Measurements from ENCODE around the gene ART5.
"Not testable (repeated sequence)": the region's sequence is repeated elsewhere in the genome, so short reads cannot be mapped to it uniquely, and the experiment has no call there.

The ART5 gene

DNA sequence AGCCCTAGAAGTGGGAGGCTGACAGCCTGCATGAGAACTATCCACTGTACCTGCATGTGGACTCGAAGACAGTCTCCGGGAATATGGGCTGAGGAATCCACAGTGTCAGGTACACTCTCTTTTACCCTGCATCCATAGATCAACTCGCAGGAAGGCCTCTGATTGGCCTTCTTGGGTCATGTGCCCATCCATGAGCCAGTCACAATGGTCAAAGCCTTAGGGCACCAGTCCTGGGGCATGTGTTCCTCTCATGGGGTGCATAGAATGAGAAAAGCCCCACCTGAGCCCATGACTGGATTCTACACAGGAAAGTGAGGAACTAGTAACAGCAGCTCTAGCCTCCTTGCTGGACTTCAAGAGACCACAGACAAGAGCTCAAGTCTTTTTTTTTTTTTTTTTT, 13.8 kb upstream of the ART5 start:
- no peak for DNase-seq

DNA sequence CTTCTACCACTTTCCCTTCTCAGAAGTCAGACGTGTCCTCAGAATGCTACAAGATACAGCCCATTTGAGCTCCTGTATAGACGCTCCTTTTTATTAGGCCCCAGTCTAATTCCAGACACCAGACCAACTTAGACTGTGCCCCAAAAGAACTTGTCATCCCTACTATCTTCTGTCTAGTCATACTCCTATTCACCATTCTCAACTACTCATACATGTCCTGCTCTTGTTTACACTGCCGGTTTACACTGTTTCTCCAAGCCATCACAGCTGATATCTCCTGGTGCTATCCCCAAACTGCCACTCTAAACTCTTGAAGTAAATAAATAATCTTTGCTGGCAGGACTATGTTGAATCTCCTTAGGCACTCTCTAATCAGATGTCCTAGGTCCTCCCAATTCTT, 10.7 kb upstream of the ART5 start:
- not testable (repeated sequence) for DNase-seq

DNA sequence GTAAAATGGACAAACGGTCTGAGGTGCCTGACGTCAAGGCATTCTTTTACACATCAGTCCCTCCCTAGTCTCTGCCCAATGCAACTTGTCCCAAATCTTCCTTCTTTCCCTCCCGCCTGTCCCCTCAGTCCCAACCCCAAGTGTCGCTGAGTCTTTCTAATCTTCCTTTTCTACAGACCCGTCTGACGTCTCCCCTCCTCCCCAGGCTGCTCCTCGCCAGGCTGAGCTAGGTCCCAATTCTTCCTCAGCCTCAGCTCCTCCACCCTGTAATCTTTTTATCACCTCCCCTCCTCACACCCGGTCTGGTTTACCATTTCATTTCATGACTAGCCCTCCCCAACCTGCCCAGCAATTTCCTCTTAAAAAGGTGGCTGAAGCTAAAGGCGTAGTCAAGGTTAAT, 7.6 kb upstream of the ART5 start:
- DNase-seq = not testable (repeated sequence)

DNA sequence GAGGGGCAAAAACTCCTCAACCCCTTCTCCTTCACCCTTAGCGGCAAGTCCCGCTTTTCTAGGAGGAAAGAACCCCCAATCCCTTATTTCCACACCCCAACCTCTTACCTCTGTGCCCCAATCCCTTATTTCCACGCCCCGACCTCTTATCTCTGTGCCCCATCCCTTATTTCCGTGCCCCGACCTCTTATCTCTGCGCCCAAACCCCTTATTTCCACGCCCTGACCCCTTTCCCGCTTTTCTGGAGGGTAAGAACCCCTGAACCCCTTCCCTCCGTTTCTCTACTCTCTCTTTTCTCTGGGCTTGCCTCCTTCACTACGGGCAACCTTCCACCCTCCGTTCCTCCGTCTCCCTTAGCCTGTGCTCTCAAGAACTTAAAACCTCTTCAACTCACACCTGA, 7.1 kb upstream of the ART5 start:
- not testable (repeated sequence) for DNase-seq

DNA sequence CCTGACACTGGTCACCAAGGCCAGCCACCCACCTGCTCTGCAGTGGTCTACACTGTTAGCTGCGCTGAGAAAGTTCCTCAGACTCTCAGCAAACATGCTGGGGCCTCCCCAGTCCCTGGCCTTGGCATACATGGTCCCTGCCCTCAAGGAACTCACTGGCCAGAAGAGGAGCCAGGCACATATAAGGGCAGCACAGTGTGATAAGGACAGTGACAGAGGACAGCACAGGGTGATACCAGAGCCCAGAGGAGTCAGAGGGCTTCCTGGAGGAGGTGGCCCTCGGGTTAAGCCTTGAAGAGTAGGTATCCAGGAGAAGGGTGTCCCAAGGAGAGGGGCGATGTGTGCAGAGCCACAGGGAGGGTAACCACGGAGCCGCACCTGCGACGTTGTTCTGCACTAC, 3.8 kb upstream of the ART5 start:
- DNase-seq = no peak

DNA sequence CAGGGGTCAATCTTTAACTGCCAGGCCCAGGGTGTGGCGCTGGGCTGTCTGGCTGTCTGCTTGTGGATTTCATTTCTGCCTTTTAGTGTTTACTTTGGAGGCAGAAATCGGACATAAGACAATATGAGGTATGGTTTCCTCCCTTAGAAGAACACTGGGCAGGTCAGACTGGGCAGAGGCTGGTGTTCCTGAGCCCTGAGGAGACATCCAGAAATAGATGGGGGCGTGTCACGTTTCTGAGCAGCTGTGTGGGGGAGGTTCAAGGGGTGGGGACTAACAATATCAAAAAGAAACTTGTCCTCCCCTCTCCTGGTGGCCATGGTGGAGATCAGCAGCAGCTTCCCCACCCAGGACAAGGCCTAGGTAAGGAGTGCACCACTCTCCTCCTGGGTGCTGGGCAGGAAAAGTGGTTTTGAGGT, 3.0 kb upstream of the ART5 start, which contains the start of gene ART1:
TSS of gene ART1 (plus strand) at position 312 of the 419 bp plus-strand sequence. CDS start 14,086 bp downstream, outside the sequence.
- DNase-seq = no peak

DNA sequence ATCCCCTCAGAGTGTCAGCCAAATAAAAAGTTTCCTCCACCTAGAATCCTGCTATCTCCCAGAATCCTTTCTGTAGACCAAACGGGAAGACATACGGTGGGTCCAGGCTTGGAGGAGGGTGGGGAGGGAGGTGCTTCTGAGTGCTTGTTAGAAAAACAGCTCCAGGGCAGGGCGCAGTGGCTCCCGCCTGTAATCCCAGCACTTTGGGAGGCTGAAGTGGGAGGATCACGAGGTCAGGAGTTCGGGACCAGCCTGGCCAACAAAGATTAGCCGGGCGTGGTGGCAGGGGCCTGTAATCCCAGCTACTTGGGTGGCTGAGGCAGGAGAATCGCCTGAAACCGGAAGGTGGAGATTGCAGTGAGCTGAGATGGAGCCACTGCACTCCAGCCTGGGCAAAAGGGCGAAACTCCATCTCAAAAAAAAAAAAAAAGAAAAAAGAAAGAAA, 1.3 kb upstream of the ART5 start:
- DNase-seq = not testable (repeated sequence)

DNA sequence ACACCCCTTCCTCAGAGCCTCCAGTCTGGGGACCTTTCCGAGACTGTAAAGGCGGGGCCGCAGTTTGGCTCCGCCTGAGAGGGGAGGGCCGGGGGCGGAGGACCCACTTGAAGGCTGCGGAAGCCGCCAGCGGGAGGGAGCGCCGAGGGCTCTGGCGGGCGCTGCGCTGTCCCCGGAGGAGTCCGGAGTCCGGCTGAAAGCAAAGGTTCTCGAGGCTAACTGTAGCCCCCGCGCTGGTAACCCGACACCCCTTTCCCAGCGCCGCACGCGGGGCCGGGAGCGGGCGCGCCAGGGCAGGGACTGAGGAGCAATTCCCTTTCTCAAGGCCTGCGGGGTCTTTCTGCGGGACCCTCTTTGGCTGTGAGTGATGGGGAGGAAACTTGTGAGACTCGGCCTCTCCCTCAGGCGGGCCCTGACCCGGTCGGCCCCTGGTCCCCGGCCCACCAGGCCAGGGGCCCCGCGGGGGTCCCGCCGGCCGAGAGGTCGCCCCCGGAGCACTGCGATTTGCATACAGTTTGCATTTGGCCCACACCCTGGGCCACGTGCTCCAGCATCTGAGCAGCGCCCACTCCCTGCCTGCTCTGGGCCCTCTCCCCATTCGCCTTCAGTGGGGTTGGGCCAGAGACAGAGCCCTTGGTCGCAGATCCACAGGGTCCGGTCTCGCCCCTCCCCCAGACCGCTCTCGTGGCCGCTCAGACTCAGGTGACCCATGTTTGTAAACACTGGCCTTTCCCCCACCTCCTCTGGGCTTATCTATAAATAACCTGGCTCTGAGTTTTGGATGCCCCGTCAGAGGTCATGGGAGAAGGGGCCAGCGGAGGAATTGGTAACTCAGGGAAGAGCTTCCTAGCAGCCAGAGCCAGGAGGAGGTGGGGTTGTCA, 519 bp upstream of the ART5 start:
- peak; percentile 95 for DNase-seq

DNA sequence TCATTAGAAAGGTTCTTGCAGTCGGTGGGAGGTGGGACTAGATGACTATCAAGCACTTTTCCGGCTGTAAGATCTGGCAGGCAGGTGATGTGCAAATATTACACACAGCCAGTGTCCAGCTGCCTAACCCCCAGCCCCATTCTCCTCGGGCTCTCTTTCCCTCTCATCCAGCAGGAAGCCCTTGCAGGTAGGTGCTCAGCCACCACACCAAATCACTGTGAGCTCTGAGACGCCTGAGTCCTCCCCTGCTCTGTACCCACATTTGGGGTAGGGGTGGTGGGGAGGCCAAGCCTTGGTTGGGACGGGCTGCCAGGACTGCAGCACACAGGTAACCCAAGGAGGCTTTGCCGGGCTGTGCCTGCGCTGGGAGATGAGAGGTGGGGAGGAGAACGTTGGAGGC, 601 bp downstream of the ART5 start:
- DNase-seq = no peak

DNA sequence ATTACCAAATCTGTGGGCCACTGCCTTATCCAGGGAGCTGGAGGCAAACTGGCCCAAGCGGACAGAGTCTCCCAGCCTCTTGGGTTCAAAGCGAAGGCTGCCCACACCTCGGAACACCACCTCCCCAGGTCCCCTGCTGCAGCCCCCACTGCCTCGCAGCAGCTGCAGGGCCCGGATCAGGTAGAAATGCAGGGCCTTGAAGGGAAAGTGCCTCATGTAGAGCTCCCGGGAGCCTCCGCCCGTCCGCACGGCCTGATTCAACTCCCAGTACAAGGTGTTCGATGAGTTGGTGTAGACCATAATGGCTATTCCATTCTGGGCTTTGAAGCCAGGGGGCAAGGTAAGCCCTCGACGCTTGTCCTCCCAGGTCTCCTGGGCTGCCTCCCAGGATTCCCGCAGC, 2.0 kb downstream of the ART5 start:
- no peak for DNase-seq

DNA sequence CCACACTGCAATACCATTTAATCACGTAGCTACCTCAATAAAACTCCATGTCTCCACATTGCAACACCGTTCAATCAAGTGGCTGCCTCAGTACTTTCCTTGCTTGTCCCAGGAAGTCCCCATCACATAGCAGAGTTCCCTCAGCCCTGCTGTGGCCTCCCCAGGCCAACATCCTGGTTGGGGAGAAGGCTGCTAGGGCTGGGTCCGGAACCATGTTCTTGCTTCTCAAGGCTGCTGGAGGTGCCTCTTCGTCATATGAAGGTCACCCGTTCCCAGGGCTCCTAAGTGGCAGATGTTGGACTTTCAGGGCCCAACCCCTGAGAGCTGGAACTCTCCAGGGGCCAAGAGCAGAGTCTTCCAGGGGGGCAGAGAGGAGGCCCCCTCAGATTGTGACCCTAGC, 3.3 kb downstream of the ART5 start:
- no peak for DNase-seq

DNA sequence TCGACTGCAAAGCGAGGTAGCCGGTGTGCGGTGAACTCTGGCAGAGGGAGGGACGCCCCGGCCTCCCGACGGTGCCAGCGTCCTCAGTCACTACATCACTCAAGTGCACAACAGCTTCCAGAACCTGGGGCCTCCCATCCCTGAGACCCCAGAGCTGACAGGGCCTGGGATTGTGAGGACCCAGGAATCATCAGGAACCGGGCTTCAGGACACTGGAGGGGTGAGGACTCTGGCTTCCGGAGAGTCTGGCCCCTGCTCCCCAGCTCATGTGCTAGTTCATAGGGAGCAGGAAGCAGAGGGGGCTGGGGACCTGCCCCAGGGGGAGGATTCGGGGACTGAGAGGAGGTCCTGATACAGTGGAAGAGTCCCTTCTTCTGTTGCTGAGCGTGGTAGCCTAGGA, 4.6 kb downstream of the ART5 start:
- DNase-seq = no peak

DNA sequence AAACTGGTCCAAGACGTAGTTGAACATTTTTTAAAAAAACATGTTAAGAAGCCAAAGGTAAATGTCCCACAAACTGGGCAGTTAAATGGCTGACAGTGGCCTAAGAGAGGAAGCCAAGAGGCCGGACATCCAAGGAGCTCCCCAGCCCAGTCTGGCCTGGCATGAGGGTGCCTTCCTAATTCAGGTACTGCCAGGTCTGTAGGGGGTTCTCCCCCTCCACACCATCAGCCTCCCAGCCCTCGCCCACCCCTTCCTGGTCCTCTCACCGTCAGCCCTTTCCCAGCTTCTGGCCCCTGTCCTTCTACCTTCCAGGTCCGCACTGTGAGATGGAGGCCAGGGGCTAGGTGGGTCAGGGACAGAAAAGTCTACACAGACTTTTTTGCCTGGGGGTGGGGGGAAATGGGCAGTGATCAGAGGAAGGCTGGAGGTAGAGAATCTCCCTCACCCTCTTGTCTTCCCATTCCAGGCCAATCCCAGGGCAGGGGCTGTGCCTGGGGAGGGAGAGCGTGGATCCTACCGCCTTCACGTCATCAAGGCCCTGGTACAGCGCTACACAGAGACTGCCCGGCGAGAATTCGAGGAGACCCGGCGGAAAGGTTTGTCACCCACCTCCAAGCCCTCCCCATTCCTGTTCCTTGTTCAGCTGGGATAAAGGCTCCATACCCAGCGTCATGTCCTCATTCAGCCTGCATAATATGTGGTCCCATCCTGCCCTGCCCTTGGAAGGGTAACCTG, 6.0 kb downstream of the ART5 start:
- no peak for DNase-seq

DNA sequence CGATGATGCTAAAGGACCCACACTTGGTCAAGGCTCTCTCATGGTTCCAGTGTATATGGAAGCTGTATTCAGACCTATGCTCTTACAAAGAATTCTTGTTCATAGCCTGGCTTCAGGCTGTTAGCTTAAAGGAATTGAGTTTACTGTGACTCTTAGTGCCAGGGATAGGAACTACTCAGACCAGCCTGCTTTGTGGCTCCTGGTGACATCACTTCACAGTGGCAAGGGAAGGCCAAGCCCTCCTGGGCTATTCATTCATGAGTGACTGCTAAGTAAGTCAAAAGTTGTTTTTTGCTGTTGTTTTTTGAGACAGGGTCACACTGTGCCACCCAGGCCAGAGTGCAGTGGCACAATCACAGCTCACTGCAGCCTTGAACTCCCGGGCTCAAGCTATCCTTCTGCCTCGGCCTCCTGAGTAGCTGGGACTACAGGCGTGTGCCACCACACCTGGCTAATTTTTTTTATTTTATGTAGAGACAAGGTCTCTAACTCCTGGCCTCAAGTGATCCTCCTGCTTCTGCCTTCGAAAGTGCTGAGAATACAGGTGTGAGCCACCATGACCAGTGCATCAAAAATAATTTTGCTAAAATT, 9.6 kb downstream of the ART5 start:
- DNase-seq = no peak

DNA sequence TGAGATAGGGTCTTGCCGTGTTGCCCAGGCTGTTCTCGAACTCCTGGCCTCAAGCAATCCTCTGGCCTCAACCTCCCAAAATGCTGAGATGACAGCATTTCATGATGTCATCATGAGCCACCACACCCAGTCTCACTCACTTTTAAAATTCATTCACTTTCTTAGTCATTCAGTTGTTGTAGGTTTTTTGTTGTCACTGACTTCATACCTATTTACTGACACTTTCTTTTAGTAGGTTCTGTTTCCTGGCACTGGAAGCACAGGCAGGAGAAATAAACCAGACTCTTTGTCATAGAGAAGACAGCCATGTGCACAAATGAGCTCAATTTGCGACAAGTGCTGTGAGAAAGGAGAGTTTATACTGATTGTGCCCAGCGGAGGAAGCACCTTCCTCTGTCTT, 10.5 kb downstream of the ART5 start:
- no peak for DNase-seq

DNA sequence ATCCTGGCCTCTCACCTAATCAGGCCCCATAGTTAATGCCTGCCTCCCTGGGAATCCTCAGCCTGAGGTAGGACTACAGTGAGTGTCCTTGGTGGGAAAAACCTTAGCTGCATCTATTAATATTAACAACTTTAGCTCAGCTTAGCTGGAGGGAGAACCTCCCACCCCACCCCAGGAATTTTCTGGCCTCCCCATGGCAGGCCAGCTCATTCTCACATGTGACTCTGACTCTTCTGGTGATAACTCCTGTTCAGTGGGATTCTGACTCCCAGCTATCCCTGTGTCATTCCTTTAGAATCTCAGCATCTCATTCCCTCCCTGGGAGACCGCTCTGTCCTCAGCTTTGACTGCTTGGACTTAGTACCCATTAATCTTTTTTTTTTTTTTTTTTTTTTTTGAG, 14.5 kb downstream of the ART5 start:
- DNase-seq = no peak

DNA sequence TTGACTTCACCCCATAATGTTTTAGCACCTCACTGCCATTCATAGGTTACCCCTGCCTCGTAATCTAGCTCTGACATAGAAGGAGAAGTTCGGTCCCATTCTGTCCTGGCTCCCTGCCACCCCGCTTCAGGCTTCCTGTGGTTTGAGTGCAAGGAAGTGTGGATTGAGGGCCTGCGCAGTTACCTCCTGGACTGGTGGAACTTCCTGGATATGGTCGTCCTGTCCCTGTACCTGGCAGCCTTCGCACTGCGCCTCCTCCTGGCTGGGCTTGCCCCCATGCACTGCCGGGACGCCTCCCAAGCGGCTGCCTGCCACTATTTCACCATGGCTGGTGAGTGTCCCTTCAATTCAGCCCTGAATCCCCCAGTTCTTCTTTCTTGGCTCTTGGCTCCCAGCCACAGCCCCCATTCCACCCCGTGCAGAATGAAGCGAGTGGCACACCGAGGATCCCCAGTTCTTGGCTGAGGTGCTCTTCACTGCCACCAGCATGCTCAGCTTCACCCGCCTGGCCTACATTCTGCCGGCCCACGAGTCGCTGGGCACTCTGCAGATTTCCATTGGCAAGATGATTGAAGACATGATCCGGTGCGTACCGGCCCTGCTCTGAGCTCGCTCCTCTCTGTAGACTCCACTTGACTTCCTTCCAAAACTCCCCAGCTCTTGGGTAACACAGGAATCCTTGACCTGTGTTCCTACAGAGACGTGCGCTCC, 15.4 kb downstream of the ART5 start:
- DNase-seq = no peak

DNA sequence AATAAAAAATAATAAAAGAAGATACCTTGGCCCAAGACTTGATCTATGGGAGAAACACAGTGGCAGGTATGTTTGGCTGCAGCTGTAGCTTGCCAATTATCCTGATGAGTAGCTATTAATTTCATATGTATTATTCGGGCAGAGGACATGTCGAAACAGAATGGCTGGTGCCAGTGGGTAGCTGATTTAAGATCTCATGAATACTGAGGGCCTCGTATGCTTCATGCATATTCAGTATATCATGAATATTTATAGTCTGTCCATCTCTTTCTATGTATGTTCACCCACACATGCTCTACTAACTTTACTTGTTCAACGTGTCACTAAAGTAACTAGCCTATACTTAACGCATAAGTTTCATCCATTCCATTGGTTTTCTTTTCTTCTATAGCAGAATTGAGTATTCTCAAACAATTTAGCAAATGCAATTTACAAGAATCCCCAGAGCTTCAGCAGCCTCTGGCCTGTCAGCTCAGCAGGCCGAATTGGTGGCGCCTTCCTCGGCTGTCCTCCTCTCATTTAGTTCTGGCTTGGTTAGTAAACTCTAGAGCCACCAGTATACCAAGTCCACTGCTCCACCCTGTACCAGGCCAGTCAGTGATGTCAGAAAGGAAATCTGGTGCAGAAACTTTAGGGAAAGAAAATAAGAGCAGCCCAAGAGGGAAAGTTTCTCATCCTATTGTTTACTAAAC, 17.9 kb downstream of the ART5 start:
- DNase-seq = no peak

DNA sequence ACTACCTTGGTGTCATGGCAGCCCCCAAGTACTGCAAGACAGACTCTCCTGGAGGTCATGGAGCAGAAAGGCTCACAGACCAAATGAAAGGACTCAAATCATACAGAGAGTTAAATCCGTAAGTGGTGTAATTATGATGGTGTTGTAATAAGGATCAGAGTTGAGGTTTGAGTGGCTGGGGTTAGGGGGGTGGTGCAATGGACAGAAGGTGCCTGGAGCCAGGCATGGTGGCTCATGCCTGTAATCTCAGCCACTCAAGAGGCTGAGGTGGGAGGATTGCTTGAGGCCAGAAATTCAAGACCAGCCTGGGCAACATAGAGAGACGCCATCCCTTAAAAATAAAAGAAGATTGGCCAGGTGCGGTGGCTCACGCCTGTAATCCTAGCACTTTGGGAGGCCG, 18.7 kb downstream of the ART5 start:
- DNase-seq = no peak

DNA sequence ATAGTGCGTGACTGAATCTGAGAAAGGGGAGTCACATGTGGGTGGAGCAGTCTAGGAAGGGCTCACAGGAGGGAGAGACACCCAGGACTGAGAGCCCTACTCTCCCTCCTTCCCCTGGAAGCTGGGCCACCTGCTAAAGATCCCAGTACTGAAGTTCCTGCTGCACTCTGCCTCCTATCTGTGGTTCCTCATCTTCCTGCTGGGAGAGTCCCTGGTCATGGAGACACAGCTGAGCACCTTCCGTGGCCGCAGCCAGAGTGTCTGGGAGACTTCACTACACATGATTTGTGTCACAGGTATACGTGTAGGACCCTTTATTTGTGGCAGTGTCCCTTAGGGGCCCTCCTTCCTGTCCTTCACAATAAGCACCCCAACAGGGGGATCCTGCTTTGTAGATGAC, 19.3 kb downstream of the ART5 start:
- DNase-seq = no peak

DNA sequence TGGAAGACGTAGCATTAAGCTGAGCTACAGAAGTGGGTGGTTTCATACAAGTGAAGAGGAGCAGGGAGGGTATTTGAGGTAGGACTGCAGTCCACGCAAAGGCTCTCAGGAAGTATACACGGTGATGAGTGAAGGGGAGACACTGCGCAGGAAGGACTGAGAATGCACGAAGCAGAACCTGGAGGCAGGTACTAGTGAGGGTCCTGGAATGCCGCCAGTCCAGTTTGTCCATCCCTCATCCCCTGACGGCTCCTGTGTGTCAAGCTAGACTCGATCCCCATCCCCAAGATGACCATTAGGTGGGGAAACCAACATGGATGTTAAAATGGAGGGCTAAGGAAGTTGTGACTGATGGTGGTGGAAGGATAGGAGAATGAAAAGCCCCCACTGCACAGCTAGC, 23.8 kb downstream of the ART5 start:
- DNase-seq = no peak

DNA sequence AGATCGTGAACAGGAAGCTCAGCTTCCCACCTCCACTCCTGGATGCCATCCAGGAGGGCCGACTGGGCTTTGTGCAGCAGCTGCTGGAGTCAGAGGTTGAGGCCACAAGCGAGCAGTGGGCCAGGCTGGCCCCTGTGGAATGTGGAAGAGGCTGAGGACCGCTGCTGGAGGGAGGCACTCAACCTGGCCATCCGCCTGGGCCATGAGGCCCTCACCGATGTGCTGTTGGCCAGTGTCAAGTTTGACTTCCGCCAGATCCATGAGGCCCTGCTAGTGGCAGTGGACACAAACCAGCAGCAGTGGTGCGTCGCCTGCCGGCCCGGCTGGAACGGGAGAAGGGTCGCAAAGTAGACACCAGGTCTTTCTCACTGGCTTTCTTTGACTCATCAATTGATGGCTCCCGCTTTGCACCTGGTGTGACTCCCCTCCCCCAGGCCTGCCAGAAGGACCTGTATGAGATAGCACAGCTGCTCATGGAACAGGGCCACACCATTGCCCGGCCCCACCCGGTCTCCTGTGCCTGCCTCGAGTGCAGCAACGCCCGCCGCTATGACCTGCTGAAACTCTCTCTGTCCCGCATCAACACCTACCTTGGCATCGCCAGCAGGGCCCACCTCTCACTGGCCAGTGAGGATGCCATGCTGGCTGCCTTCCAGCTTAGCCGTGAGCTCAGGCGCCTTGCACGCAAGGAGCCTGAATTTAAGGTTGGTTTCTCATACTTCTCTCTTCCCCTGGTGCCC, 24.9 kb downstream of the ART5 start:
- no peak for DNase-seq
